B cell (primary cell): ENCODE results near the gene SLC20A1.

Experiments used
- CTCF ChIP-seq: fragments of 200-600 bp; IDR thresholded peaks from one replicate; pipeline ENCODE4 v1.8.0; 2022; ENCODE audit warnings: antibody characterized with exemption, mild to moderate bottlenecking
- EZH2 ChIP-seq: IDR thresholded peaks from 2 replicates; pipeline ENCODE4 v1.6.1; 2012; ENCODE audit warnings: borderline replicate concordance, low read depth, mild to moderate bottlenecking, moderate library complexity, low read length; ENCODE audit not compliant: insufficient read depth, poor library complexity, severe bottlenecking

- TF ChIP-seq CTCF, result no peak
- no peak for TF ChIP-seq EZH2
These were observed 31.4 kb upstream of the SLC20A1 start for GRCh38 chr2:112614201-112614840.
